ENCODE results near the gene ETV4.

ETV4 gene

GRCh38 chr17:43558805-43559160 lies 12.6 kb upstream of the ETV4 start:
- Mint-ChIP-seq H3K27ac (no peak overlapping the region), H3K4me1 (peaks cover 28% of the 10 kb centered on the region), H3K27me3 (peaks cover 63% of the 10 kb centered on the region), H3K9me3 (no peaks in the 10 kb centered on the region), H3K4me3 (no peak overlapping the region)
- ATAC-seq: no peak
- no peak for DNase-seq

DNA sequence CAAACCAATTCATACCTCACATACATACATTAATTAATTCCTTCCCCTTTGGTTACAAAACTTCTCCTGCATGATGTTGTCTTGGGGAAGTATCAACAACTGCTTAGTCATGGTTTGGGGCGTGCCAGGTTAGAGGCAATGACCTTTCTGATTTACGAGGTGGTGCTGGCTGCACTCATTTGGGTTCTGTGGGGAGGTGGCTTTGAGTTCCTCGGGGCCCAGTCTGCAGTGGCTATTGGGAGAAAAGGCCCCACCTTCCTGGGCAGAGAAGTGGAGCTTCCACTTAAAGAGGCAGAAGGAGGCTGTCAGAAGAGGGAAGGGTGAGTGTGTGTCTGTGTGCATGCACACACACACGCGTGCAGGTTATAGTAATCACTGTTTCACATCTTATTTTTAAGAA lies 10.2 kb upstream of the ETV4 start:
- ATAC-seq (peak; percentile 48), DNase-seq (no peak)
- no peaks in the 10 kb centered on the region for H3K9me3 Mint-ChIP-seq
- peaks cover 62% of the 10 kb centered on the region for H3K27me3 Mint-ChIP-seq
- peaks cover 22% of the 10 kb centered on the region for H3K4me1 Mint-ChIP-seq
- H3K4me3 Mint-ChIP-seq: no peak overlapping the region
- H3K27ac Mint-ChIP-seq: no peak overlapping the region

GRCh38 chr17:43554857-43555256 lies 8.7 kb upstream of the ETV4 start:
- no peak for ATAC-seq
- Mint-ChIP-seq H3K4me1 (peaks cover 10% of the 10 kb centered on the region), H3K9me3 (no peaks in the 10 kb centered on the region), H3K4me3 (no peak overlapping the region), H3K27ac (no peak overlapping the region), H3K27me3 (peaks cover 65% of the 10 kb centered on the region)
- DNase-seq: no peak

DNA sequence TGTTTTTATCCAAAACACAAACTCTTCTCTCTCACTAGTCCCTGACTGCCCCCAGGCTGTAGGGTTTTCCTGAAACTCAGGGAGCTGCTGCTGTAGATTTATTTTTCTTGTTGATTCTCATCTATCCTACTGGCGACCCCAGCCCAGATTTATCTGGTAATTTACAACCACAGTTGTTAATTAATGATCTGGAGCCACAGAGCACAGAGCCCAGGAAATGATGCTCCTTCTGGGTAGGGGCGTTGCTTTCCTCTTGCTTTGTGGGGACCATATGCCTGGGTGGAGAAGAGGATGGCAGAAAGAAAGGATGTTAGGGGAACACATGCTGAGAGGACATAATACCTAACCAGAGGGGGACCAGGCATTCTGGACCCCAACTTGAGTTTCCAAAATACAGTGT lies 7.4 kb upstream of the ETV4 start:
- Mint-ChIP-seq H3K27me3 (peaks cover 70% of the 10 kb centered on the region), H3K9me3 (no peaks in the 10 kb centered on the region), H3K4me1 (peaks cover 7% of the 10 kb centered on the region), H3K4me3 (no peak overlapping the region), H3K27ac (no peak overlapping the region)
- no peak for ATAC-seq
- no peak for DNase-seq

- H3K9me3 Mint-ChIP-seq: no peaks in the 10 kb centered on the region
- peaks cover 8% of the 10 kb centered on the region for H3K4me1 Mint-ChIP-seq
- ATAC-seq (no peak), DNase-seq (no peak)
- no peak overlapping the region for H3K27ac Mint-ChIP-seq
- H3K27me3 Mint-ChIP-seq: peaks cover 82% of the 10 kb centered on the region
- H3K4me3 Mint-ChIP-seq: no peak overlapping the region
These were observed 6.2 kb upstream of the ETV4 start for GRCh38 chr17:43552229-43552837.

DNA sequence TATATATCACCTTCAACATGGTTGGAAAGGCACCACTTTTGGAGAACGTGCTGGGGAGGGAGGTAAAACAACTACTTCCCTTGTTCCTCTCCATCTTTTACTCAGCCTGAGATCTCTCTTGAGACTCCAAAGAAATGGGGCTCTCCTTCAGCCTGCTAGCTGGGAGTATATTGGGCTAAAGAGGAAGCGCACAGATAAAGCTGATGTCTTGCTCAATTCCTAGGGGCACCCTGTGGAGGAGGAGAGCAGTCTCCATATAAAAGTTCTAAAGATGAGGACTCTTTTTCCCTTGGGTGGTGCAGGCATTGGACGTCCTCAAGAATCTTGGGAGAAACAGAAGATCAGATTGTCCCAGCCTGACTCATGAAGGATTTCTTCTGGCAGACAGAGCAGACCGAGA lies 4.6 kb upstream of the ETV4 start:
- Mint-ChIP-seq H3K9me3 (no peaks in the 10 kb centered on the region), H3K4me1 (peaks cover 13% of the 10 kb centered on the region), H3K4me3 (no peak overlapping the region), H3K27me3 (peaks cover 86% of the 10 kb centered on the region), H3K27ac (no peak overlapping the region)
- ATAC-seq: no peak
- DNase-seq: no peak

DNA sequence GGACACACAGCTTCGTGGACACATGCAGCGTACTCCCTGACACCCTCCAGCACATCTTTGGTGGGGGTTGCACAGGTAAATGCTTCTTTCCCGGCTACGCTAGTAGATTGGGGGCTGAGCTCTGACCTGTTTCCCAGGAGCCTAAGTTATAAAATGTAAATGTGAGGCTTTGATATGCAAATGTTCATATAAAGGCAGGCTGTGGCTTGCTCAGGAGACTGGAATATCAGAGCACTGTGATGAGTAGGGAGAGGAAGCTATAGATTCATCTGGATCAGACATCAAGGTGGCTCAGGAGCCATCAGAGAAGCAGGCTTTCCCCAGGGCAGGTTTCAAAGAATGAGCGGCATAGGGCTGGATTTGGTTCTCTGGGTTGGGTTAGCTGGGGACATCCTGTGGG lies 3.4 kb upstream of the ETV4 start:
- H3K9me3 Mint-ChIP-seq: no peaks in the 10 kb centered on the region
- H3K4me3 Mint-ChIP-seq: no peak overlapping the region
- no peak overlapping the region for H3K27ac Mint-ChIP-seq
- ATAC-seq: no peak
- H3K27me3 Mint-ChIP-seq: peaks cover 84% of the 10 kb centered on the region
- peaks cover 20% of the 10 kb centered on the region for H3K4me1 Mint-ChIP-seq
- DNase-seq: no peak

DNA sequence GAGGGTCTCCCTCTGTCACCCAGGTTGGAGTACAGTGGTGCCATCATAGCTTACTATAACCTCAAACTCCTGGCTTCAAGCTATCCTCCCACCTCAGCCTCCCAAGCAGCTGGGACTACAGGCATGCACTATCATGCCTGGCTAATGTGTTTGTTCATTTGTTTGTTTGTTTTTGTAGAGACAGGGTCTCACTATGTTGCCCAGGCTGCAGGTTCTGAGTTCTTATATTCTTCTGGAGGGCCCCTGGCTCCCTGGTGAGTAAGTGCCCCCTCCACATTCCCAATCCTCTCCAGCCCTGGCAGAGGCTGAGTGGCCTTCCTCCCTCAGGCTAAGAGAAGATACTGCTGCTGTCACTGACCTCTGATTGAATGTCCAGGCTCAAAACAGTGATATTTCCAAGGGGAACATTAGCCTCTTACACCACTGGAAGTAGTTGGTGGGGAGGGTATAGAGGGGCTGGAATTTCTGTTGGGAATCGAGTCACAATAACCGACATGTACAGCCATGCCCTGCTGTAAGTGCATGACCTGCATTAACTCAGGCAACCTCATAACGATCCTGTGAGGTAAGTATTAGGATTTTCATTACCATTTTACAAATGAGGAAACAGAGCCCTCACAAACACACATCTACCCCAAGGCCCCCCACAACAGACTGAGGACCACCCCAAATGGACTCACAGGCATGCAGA lies 2.7 kb upstream of the ETV4 start:
- Mint-ChIP-seq H3K9me3 (no peaks in the 10 kb centered on the region), H3K27ac (no peak overlapping the region), H3K27me3 (peaks cover 84% of the 10 kb centered on the region), H3K4me3 (no peak overlapping the region), H3K4me1 (peaks cover 26% of the 10 kb centered on the region)
- DNase-seq: no peak
- ATAC-seq: no peak

- no peak for ATAC-seq
- H3K27me3 Mint-ChIP-seq: peaks cover 84% of the 10 kb centered on the region
These were observed 1.6 kb upstream of the ETV4 start for GRCh38 chr17:43547659-43548256.

GRCh38 chr17:43547189-43547550 lies 1.0 kb upstream of the ETV4 start:
- peaks cover 84% of the 10 kb centered on the region for H3K27me3 Mint-ChIP-seq
- DNase-seq (no peak), ATAC-seq (no peak)
- H3K9me3 Mint-ChIP-seq: no peaks in the 10 kb centered on the region
- H3K4me1 Mint-ChIP-seq: peaks cover 26% of the 10 kb centered on the region
- peak overlapping the region; percentile 89 to 95 for H3K4me3 Mint-ChIP-seq
- no peak overlapping the region for H3K27ac Mint-ChIP-seq

More at GRCh38 chr17:43547659-43548256, 1.6 kb upstream of the ETV4 start:
- H3K27ac Mint-ChIP-seq: no peak overlapping the region
- no peak overlapping the region for H3K4me3 Mint-ChIP-seq
- no peaks in the 10 kb centered on the region for H3K9me3 Mint-ChIP-seq
- peaks cover 26% of the 10 kb centered on the region for H3K4me1 Mint-ChIP-seq
- no peak for DNase-seq

GRCh38 chr17:43545383-43545632 lies 832 bp downstream of the ETV4 start:
- Mint-ChIP-seq H3K27ac (peak overlapping the region in 1 of 2 donors; percentile 16), H3K4me3 (peak overlapping the region; percentile 89 to 95), H3K27me3 (peaks cover 73% of the 10 kb centered on the region), H3K4me1 (peaks cover 26% of the 10 kb centered on the region), H3K9me3 (no peaks in the 10 kb centered on the region)
- DNase-seq: peak; percentile 20 to 46
- ATAC-seq: peak; percentile 26

DNA sequence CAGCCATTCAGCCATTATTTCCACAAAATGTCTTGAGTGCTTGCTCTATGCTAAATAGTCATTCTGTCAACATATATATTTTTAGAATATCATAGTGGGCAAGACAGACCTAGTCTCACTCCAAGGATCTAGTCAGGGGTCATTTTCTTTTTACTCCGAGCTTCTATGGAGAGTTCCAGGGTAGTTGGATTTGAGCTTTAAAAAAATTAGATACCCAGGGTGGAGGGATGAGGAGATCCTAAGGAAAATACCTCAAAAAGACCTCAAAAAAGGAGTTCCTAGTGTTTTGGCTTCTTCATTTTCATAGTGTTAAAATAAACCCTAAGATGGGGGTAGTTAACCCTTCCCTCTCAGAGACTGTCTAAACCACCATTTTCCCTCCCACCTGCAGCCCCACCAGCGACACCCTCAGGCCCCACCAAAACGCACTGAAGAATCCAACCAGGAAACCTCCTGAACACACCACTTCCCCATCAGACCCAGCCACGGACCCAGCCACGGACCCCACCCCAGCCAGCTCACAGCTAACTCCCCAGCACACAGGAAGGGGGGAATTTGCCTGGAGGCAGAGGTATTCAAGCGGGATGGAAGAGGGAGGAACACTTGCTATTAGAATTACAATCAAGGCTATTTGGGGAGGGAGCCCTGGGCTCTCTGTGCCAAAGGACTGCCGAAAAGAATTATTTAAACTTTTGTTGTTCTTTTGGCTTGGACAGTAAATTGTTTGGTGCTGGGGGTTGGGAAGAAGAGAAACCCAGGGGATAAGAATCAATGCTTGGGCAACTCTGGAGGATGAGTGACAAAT lies 2.2 kb downstream of the ETV4 start:
- no peaks in the 10 kb centered on the region for H3K9me3 Mint-ChIP-seq
- peaks cover 62% of the 10 kb centered on the region for H3K27me3 Mint-ChIP-seq
- DNase-seq (no peak), ATAC-seq (no peak)
- H3K4me3 Mint-ChIP-seq: no peak overlapping the region
- peaks cover 26% of the 10 kb centered on the region for H3K4me1 Mint-ChIP-seq
- H3K27ac Mint-ChIP-seq: no peak overlapping the region

GRCh38 chr17:43543300-43543699 lies 2.8 kb downstream of the ETV4 start:
- no peak for ATAC-seq
- DNase-seq: no peak
- no peak overlapping the region for H3K27ac Mint-ChIP-seq
- peaks cover 55% of the 10 kb centered on the region for H3K27me3 Mint-ChIP-seq
- H3K9me3 Mint-ChIP-seq: no peaks in the 10 kb centered on the region
- peaks cover 26% of the 10 kb centered on the region for H3K4me1 Mint-ChIP-seq
- no peak overlapping the region for H3K4me3 Mint-ChIP-seq

DNA sequence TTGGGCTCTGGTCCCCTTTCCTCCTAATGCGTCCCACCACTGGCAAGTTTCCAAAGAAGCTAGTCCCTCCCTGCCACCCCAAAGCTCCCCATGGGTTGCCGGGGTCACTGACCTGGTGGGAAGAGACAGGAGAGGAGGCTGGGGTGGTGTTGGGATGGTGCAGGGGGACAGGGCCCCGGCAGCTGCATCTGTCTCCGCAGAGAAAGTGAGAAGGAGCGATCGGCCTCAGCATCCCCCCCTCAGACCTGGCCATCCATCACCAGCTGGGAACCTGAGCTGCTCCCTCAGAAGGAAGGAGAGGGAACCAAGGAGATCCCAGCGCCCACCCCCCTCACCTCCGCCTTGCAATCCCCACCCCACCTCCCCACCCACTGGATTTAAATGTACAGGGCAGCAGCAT lies 3.3 kb downstream of the ETV4 start:
- Mint-ChIP-seq H3K27me3 (peaks cover 51% of the 10 kb centered on the region), H3K4me1 (peaks cover 26% of the 10 kb centered on the region)

DNA sequence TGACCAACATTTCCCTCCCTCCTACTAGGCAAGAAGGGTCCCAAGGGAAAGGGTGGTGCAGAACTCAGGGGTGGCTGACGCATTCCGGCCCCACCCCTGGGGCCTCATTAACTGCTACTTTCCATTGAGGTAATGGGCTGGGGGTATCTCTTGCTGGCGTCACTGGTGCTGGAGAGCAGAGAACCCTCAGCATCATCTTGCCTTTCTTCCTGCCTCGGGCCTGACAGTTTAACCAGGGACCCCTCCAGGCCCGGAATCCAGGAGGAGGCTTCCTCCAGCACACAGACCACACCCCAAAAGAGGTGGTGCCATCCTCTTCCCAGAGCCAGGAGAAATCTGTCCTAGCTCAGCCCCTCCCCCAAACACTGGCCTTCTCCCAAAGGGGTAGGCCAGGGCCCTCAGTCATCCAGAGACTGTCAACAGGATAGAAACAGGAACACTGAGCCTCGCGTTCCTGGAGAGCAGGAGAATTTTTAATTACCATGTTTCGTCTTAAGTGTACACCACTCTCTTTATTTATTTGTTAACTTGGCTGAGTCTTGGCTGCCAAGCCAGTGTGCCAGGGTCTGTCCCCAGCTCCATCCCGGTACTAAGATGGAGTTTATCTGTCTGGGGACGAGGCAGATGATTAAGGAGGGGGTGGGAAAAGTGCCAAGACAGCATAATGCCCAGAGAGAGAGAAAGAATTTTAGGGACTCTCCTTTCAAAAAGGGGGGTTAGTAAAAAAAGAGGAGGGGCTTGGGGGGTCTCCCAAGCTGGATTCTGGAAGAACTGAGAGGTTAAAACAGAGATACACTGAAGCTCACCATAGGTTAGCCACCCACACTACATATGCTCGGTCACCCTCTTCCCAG lies 5.1 kb downstream of the ETV4 start:
- no peak for DNase-seq
- H3K9me3 Mint-ChIP-seq: no peaks in the 10 kb centered on the region
- peak overlapping the region in 1 of 2 donors; percentile 80 for H3K27ac Mint-ChIP-seq
- H3K27me3 Mint-ChIP-seq: peaks cover 35% of the 10 kb centered on the region
- H3K4me1 Mint-ChIP-seq: peaks cover 19% of the 10 kb centered on the region
- no peak overlapping the region for H3K4me3 Mint-ChIP-seq
- ATAC-seq: no peak

More for the DNA sequence above, 3.3 kb downstream of the ETV4 start:
- ATAC-seq (no peak), DNase-seq (no peak)
- H3K27ac Mint-ChIP-seq: no peak overlapping the region
- no peaks in the 10 kb centered on the region for H3K9me3 Mint-ChIP-seq
- no peak overlapping the region for H3K4me3 Mint-ChIP-seq

All from stimulated activated naive CD8-positive, alpha-beta T cell treated with anti-CD3 and anti-CD28 coated beads, Interleukin-15, amount 100 ng/mL, for 72 hours (primary cell).